HG02571 (cell line): ENCODE measurements around the gene ALPK1.
"Not testable (repeated sequence)": the region's sequence is repeated elsewhere in the genome, so short reads cannot be mapped to it uniquely, and the experiment has no call there.

Experiments
- ATAC-seq: cut with Tn5 transposase; IDR thresholded peaks from one replicate; pipeline ENCODE4 v1.9.1; 2021; ENCODE audit warnings: mild to moderate bottlenecking, moderate library complexity; ENCODE audit not compliant: unreplicated experiment

Gene ALPK1

GRCh38 chr4:112377594-112378242, 80.5 kb downstream of the ALPK1 start:
- ATAC-seq = no peak

DNA sequence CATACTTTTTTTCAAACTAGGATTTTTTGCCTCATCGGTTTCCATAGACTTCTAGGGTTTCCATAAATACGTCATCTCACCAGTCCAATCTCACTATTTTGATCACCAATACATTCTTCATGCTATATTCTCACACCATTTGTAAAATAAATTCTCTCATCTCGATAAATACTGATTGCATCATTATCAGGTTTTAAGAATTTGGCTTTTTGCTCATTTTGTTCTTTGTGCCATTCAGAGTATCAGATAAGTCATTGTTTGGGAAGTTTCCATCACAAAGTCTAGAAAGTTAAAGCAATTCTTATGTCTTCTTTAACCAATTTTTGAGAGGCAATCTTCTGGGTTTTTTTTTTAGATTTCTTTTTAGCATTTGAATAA, 81.1 kb downstream of the ALPK1 start:
- no peak for ATAC-seq

GRCh38 chr4:112378858-112379257, 81.7 kb downstream of the ALPK1 start:
- ATAC-seq = no peak

GRCh38 chr4:112379306-112379705, 82.1 kb downstream of the ALPK1 start:
- ATAC-seq = no peak

DNA sequence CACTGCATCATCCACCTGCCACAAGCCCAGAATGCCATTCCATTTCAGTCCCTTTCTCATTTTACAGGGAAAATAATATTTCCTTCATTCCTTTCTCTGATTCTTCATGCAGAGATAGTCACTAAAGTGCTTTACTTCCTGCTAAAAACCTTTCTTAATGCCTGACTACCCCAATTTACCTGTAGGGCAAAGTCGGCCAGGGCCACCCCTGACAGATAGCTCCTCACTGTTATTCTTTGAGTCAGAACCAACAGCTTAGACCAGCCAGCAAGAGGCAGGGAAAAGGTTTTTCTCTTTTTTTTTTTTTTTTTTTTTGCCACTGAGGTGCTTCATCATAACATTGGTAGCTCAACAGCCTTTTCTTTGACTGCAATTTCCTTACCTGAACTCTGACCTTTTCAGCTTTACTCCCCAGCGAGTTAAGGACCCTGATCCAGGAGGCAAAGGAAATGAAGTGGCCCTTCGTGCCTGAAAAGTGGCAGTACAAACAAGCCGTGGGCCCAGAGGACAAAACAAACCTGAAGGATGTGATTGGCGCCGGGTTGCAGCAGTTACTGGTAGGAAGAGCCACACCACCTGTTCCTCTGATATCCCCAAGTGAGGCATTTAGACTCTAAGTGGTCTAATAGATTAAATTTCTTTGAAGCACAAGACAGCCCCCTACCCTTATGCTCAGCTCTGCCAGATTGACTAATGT, 85.0 kb downstream of the ALPK1 start:
- ATAC-seq = no peak

DNA sequence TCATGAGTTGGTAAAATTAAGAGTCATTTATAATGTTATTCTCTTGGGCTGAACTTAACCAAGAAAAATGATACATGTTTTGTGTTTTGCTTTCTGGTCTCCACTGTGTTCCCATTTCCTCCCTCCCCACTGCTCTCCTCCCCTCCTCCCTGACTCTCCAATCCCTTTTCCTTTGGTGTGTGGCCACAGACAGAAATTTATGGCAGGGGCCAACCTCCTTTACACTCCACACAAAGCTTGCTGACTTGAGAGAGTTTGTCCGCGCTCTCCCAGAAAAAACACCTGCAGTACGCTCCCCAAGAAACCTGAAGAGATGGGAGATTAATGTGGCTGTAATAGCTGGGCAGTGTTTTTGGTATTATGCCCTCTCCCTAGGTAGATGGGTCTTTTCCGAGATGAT, 88.9 kb downstream of the ALPK1 start:
- ATAC-seq = no peak

GRCh38 chr4:112402098-112402497, 104.9 kb downstream of the ALPK1 start:
- ATAC-seq = no peak

GRCh38 chr4:112403101-112403945, 106.2 kb downstream of the ALPK1 start:
- no peak for ATAC-seq

DNA sequence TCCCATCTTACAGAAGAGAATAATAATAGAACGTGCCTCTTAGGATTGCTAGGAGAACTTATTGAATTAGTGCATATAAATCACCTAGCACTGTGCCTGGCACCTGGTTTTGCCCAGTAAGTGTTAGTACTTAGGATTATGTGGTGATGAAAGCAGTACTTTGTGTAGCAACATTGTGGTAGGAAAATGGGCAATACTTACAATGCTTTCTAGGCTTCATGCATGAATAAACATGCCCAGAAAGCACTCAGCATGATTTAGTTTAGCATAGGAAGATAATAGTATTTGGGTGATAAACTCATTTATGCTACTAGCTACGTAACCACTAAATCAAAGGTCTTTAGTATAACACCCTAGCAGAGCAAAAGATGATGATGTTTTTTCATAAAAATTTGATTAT, 113.2 kb downstream of the ALPK1 start:
- ATAC-seq = no peak

GRCh38 chr4:112410804-112411203, 113.6 kb downstream of the ALPK1 start:
- no peak for ATAC-seq

GRCh38 chr4:112411781-112412550, 114.8 kb downstream of the ALPK1 start:
- no peak for ATAC-seq

- no peak for ATAC-seq
Observed at GRCh38 chr4:112416464-112416863, 119.3 kb downstream of the ALPK1 start.

GRCh38 chr4:112418092-112418491, 120.9 kb downstream of the ALPK1 start:
- ATAC-seq = no peak

GRCh38 chr4:112421911-112422310, 124.7 kb downstream of the ALPK1 start:
- no peak for ATAC-seq

DNA sequence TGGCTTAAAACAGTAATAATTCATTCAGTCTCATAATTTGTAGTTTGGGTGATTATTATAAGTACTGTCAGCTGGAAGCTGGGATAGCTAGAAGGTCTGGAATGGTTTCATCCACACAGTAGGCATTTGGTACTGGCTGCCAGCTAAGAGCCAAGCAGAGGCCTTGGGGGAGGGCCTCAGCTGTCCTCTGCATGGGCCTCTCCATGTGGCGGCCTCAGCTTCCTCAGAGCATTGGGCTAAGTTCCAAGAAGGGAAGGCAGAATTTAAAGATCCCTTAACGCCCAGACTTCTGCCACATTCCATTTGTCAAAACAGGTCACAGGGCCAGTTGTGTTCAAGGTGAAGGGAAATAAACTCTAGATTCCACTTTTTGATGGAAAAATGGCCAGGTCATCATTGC, 125.5 kb downstream of the ALPK1 start:
- ATAC-seq = no peak

DNA sequence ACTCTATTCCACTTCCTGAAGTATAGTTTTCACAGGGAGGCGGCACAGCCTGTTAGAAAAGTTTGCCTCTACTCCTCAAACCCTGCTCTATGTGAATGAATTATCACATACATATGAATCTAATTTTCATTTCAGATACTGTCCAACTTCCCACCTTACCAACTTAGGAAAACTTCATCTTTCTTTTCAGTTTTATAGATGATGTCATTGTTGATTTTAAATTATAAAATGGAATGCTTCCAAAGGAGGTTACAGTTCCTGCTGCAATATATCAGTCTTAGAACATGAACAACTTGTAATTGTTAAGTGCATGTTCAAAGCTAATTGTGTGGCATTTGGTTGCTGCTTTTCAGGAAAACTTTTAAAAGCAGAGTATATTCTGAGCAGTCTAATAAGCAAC, 126.4 kb downstream of the ALPK1 start:
- ATAC-seq = no peak

DNA sequence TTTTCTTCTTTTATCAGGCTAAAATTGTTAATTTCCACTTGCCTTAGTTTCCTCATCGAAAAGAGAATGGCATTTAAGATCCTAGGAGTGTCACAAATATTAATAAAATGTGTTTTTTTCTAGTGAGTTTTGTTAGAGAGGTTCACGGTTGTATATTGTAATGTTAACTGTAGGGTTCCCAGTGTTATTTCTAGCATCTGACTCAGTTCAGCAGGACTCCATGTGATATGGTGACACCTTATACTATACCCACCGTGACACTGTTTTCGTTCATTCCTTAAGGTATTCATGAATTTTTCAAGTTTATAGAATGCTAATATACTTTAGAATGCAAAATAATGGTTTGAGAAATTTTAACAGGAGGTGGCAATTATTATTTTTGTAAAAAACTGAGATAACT, 128.7 kb downstream of the ALPK1 start:
- no peak for ATAC-seq

DNA sequence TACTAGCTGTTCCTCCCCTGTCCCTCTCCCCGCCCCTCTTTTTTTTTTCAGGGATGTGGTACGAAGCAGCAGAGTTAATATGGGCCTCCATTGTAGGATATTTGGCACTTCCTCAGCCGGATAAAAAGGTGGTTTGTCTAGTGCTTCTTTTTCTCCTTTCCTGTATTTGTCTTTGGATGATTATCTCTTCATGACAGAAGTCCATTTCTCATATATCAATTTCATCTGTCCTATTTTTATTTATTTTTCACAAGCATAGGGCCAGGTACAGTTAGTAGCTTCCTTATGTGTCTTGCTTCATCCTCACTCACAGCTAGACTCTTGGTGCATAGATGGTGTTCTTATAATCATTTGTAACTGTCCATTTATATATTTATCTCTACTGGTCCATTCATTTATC, 129.2 kb downstream of the ALPK1 start:
- ATAC-seq = no peak

GRCh38 chr4:112431158-112431557, 134.0 kb downstream of the ALPK1 start:
- no peak for ATAC-seq

GRCh38 chr4:112436987-112437386, 139.8 kb downstream of the ALPK1 start:
- ATAC-seq = no peak

DNA sequence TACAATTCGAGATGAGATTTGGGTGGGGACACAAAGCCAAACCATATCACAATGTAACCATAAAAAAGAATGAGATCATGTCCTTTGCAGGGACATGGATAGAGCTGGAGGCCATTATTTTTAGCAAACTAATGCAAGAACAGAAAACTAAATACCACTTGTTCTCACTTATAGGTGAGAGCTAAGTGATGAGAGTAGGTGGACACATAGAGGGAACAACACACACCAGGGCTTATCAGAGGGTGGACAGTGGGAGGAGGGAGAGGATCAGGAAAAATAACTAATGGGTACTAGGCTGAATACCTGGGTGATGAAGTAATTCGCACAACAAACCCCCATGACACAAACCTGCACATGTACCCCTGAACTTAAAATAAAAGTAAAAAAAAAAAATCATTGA, 145.1 kb downstream of the ALPK1 start:
- not testable (repeated sequence) for ATAC-seq
